ENCODE measurements around the gene RAD21L1. TPM values are rescaled to one million over a fixed set of nuclear protein-coding genes. Genes with fewer than 3 reads are reported as not detected.

Gene RAD21L1
- total RNA-seq, 1 donor from 2014 or later, result not detected

- Histone ChIP-seq H4K20me1 (ENCODE audit: low read depth) (no peaks in the 10 kb centered on the region), H3K79me2 (ENCODE audit: low read depth) (no peaks in the 10 kb centered on the region), H3K36me3 (no peaks in the 10 kb centered on the region), H3K9me3 (ENCODE audit: low read depth) (no peaks in the 10 kb centered on the region), H3F3A (ENCODE audit: low read depth) (no peaks in the 10 kb centered on the region), H3K4me1 (no peaks in the 10 kb centered on the region), H3K27ac (no peak overlapping the region), H3K4me3 (no peak overlapping the region), H3K9ac (no peak overlapping the region), H3K27me3 (no peaks in the 10 kb centered on the region), H2AFZ (replicated peaks) (no peak overlapping the region), H3K4me2 (no peak overlapping the region)
- TF ChIP-seq CTCF (IDR thresholded peaks at IDR 0.05), result no peak
- no peak for DNase-seq (ENCODE audit: low spot score)
- no peaks in the 10 kb centered on the region for H3K4me1 Mint-ChIP-seq
- H3K27ac Mint-ChIP-seq, result no peak overlapping the region
- no peaks in the 10 kb centered on the region for H3K9me3 Mint-ChIP-seq
- peaks cover 8% of the 10 kb centered on the region for H3K27me3 Mint-ChIP-seq (ENCODE audit: insufficient read depth, low read depth)
- no peak overlapping the region for H3K4me3 Mint-ChIP-seq
- H3K36me3 Mint-ChIP-seq, result no peaks in the 10 kb centered on the region
These were observed 25.9 kb upstream of the RAD21L1 start for GRCh38 chr20:1199964-1200363.

- H3K36me3 ChIP-seq, result no peaks in the 10 kb centered on the region
- DNase-seq (ENCODE audit: low spot score), result no peak
- H3K4me1 Mint-ChIP-seq, result peaks cover 2% of the 10 kb centered on the region
- no peak within 1 kb of the TSS for H3K27ac Mint-ChIP-seq
- H3K4me3 Mint-ChIP-seq, result no peak within 1 kb of the TSS
- no peaks in the 10 kb centered on the region for H3K9me3 Mint-ChIP-seq
- TF ChIP-seq EZH2phosphoT487 (IDR thresholded peaks at IDR 0.05) (no peak), EZH2 (IDR thresholded peaks at IDR 0.05) (no peak), CTCF (IDR thresholded peaks at IDR 0.05) (no peak)
- no peak within 1 kb of the TSS for H3K4me2 ChIP-seq
- H3K79me2 ChIP-seq (ENCODE audit: low read depth), result no peaks in the 10 kb centered on the region
- no peaks in the 10 kb centered on the region for H3F3A ChIP-seq (ENCODE audit: low read depth)
- no peaks in the 10 kb centered on the region for H4K20me1 ChIP-seq (ENCODE audit: low read depth)
- H3K36me3 Mint-ChIP-seq, result no peaks in the 10 kb centered on the region
- no peak within 1 kb of the TSS for H2AFZ ChIP-seq (replicated peaks)
- no peaks in the 10 kb centered on the region for H3K4me1 ChIP-seq
- H3K4me3 ChIP-seq, result no peak within 1 kb of the TSS
- H3K9ac ChIP-seq, result no peak within 1 kb of the TSS
- H3K27me3 Mint-ChIP-seq (ENCODE audit: insufficient read depth, low read depth), result peaks cover 12% of the 10 kb centered on the region
- H3K9me3 ChIP-seq (ENCODE audit: low read depth), result no peaks in the 10 kb centered on the region
- no peak within 1 kb of the TSS for H3K27ac ChIP-seq
- H3K27me3 ChIP-seq, result peaks cover 1% of the 10 kb centered on the region
These were observed 22.9 kb upstream of the RAD21L1 start, which contains the start of gene C20orf202 for GRCh38 chr20:1202762-1203504. C20orf202 (plus strand) TSS chr20:1203454; CDS start chr20:1203586, 132 bp downstream.

- no peaks in the 10 kb centered on the region for H3K4me1 ChIP-seq
- H3K4me3 ChIP-seq, result no peak overlapping the region
- DNase-seq (ENCODE audit: low spot score), result no peak
- peaks cover 6% of the 10 kb centered on the region for H3K27me3 ChIP-seq
- no peak overlapping the region for H3K4me2 ChIP-seq
- no peak overlapping the region for H3K9ac ChIP-seq
- H3K79me2 ChIP-seq (ENCODE audit: low read depth), result no peaks in the 10 kb centered on the region
- H3K27ac ChIP-seq, result no peak overlapping the region
- no peaks in the 10 kb centered on the region for H3K9me3 ChIP-seq (ENCODE audit: low read depth)
- no peaks in the 10 kb centered on the region for H3K9me3 Mint-ChIP-seq
- H4K20me1 ChIP-seq (ENCODE audit: low read depth), result no peaks in the 10 kb centered on the region
- no peak overlapping the region for H3K27ac Mint-ChIP-seq
- TF ChIP-seq EZH2 (IDR thresholded peaks at IDR 0.05) (no peak), EZH2phosphoT487 (IDR thresholded peaks at IDR 0.05) (no peak), CTCF (IDR thresholded peaks at IDR 0.05) (no peak)
- no peaks in the 10 kb centered on the region for H3F3A ChIP-seq (ENCODE audit: low read depth)
- H3K4me1 Mint-ChIP-seq, result peaks cover 2% of the 10 kb centered on the region
- peaks cover 12% of the 10 kb centered on the region for H3K27me3 Mint-ChIP-seq (ENCODE audit: insufficient read depth, low read depth)
- no peaks in the 10 kb centered on the region for H3K36me3 Mint-ChIP-seq
- H3K36me3 ChIP-seq, result no peaks in the 10 kb centered on the region
- no peak overlapping the region for H3K4me3 Mint-ChIP-seq
- no peak overlapping the region for H2AFZ ChIP-seq (replicated peaks)
These were observed 22.2 kb upstream of the RAD21L1 start for GRCh38 chr20:1203630-1204029.
